Keratinocyte (primary cell): ENCODE data around the gene CYB561. TPM values are rescaled to one million over a fixed set of nuclear protein-coding genes. Genes with fewer than 3 reads are reported as not detected.

Experiments used
- DNase-seq: peaks from one replicate; pipeline ENCODE4 v3.0.0-alpha.2; 2011; ENCODE audit warnings: low read depth, missing footprints, low spot score
- FAIRE-seq: peaks from 2 replicates; lab custom pipeline; 2011; peaks lifted over from hg19 to GRCh38; lab: Jason Lieb, UNC
- H2AFZ ChIP-seq: 2 replicates; pipeline ENCODE4 v1.6.0; 2012; ENCODE audit warnings: low read length, control low read depth, inconsistent platforms; ENCODE audit not compliant: control insufficient read depth
- H3K27ac ChIP-seq: 2 replicates; pipeline ENCODE4 v1.5.1; 2011; ENCODE audit warnings: low read length; ENCODE audit not compliant: control insufficient read depth, insufficient read depth
- H3K27me3 ChIP-seq: 3 replicates; pipeline ENCODE4 v1.6.0; 2011; ENCODE audit warnings: low read length; ENCODE audit not compliant: control insufficient read depth, insufficient read depth; ENCODE audit errors: extremely low read depth
- H3K36me3 ChIP-seq, 2 experiments: 2 replicates in 1 of 2; 3 replicates in 1 of 2; pipeline ENCODE4 v1.5.1; 2011; ENCODE audit warnings: low read length in 2 of 2, mild to moderate bottlenecking in 1 of 2; ENCODE audit not compliant: control insufficient read depth in 2 of 2, insufficient read depth in 2 of 2; ENCODE audit errors: extremely low read depth in 1 of 2
- H3K4me1 ChIP-seq: 3 replicates; pipeline ENCODE4 v1.5.1; 2011; ENCODE audit warnings: low read length; ENCODE audit not compliant: control insufficient read depth, insufficient read depth; ENCODE audit errors: extremely low read depth
- H3K4me2 ChIP-seq: 3 replicates; pipeline ENCODE4 v1.6.0; 2011; ENCODE audit warnings: low read depth, low read length; ENCODE audit not compliant: control insufficient read depth, insufficient read depth; ENCODE audit errors: extremely low read depth
- H3K4me3 ChIP-seq, 3 experiments: fragments of 200-600 bp in 1 of 3; sonication (generic) in 1 of 3; 2 replicates in 2 of 3; 3 replicates in 1 of 3; pipeline ENCODE4 v1.5.1; 2011 to 2016; ENCODE audit warnings: low read length in 3 of 3, mild to moderate bottlenecking in 3 of 3, control low read depth in 2 of 3, inconsistent platforms in 1 of 3, low read depth in 1 of 3, mixed read lengths in 1 of 3, mixed run types in 1 of 3, moderate library complexity in 1 of 3; ENCODE audit not compliant: control insufficient read depth in 2 of 3, insufficient read depth in 2 of 3; ENCODE audit errors: extremely low read depth in 1 of 3
- H3K79me2 ChIP-seq: 2 replicates; pipeline ENCODE4 v1.6.0; 2012; ENCODE audit warnings: low read length; ENCODE audit not compliant: control insufficient read depth, insufficient read depth
- H3K9ac ChIP-seq: 3 replicates; pipeline ENCODE4 v1.6.0; 2011; ENCODE audit warnings: low read length; ENCODE audit not compliant: control insufficient read depth, insufficient read depth; ENCODE audit errors: extremely low read depth
- H3K9me1 ChIP-seq: 3 replicates; pipeline ENCODE4 v1.6.0; 2011; ENCODE audit warnings: low read length; ENCODE audit not compliant: control insufficient read depth, insufficient read depth; ENCODE audit errors: extremely low read depth
- H3K9me3 ChIP-seq: 2 replicates; pipeline ENCODE4 v1.5.1; 2012; ENCODE audit warnings: low read depth, low read length; ENCODE audit not compliant: control insufficient read depth
- H4K20me1 ChIP-seq: 3 replicates; pipeline ENCODE4 v1.6.0; 2011; ENCODE audit warnings: low read length; ENCODE audit not compliant: control insufficient read depth, insufficient read depth; ENCODE audit errors: extremely low read depth
- EZH2 ChIP-seq: IDR thresholded peaks from one replicate; pipeline ENCODE4 v1.6.1; 2012; ENCODE audit warnings: inconsistent platforms, mild to moderate bottlenecking, low read length, moderate library complexity
- dilution Hi-C: fragments of 300-500 bp; cut with MboI; formaldehyde crosslinking; loops from one replicate; pipeline ENCODE4 v1.7.0; 2020; ENCODE audit warnings: low sequenced_read_pairs; ENCODE audit not compliant: extremely low pct_ligation_motif_present
- polyA plus RNA-seq, 5 experiments: library from polyadenylated mRNA; depleted of rRNA in 3 of 5; stranded (reverse) in 3 of 5; stranded (forward) in 1 of 5; unstranded in 1 of 5; fragments of >200 nt; gene quantifications; 1 replicate in 1 of 5; 2 replicates in 3 of 5; 3 replicates in 1 of 5; pipeline versions ENCODE4 v1.2.1 to v1.2.3, GENCODE V29; 2011 to 2012; ENCODE audit warnings: missing spikeins in 2 of 5, low read depth in 1 of 5, low replicate concordance in 1 of 5
- TF ChIP-seq, protein P1 (sequence below), 3 experiments: IDR thresholded peaks in 1 of 3; conservative IDR thresholded peaks in 1 of 3; optimal IDR thresholded peaks in 1 of 3; 2 replicates in 2 of 3; 3 replicates in 1 of 3; pipeline versions ENCODE3 to v1.5.1; 2011; ENCODE audit warnings: low read length in 3 of 3, mild to moderate bottlenecking in 3 of 3, moderate library complexity in 2 of 3, control low read depth in 1 of 3, inconsistent platforms in 1 of 3; ENCODE audit not compliant: insufficient read depth in 2 of 3; ENCODE audit errors: extremely low read depth in 1 of 3

Gene CYB561
- polyA plus RNA-seq, 1 donor (not counting 4 experiments of a cell fraction or from before 2014, with no cell fraction given): 14.4 TPM

DNA sequence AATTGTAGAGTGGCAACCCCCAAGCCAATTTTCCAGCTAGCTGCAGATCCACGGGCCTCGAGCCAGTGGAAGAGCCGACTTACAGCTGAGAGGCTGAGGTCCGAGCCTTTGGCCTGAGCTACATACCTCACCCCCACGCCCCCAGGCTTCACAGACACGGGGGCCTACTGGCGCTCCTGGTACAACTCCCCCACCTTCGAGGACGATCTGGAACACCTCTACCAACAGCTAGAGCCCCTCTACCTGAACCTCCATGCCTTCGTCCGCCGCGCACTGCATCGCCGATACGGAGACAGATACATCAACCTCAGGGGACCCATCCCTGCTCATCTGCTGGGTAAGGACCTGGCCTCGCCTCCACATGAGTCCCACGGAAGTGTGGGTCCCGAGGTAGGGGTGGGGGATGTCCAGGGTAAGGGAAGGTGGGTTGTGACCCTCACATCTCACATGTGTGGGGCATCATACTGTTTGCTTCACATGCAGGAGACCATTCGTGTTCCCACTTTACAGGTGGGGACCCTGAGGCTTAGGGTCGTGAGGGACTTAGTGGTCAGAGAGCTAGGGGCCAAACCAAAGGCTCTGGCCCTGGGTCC is 34.2 kb upstream of the CYB561 start:
- H3K27me3 ChIP-seq: peaks cover 26% of the 10 kb centered on the region
- H3K9me3 ChIP-seq: no peaks in the 10 kb centered on the region
- H3K9me1 ChIP-seq: no peaks in the 10 kb centered on the region
- FAIRE-seq (no peak), DNase-seq (no peak)
- peaks cover 19% of the 10 kb centered on the region for H3K4me1 ChIP-seq
- no peaks in the 10 kb centered on the region for H4K20me1 ChIP-seq
- H3K4me2 ChIP-seq: no peak overlapping the region
- no peak overlapping the region for H2AFZ ChIP-seq
- dilution Hi-C loops: no loop called here
- TF ChIP-seq, protein P1, sequence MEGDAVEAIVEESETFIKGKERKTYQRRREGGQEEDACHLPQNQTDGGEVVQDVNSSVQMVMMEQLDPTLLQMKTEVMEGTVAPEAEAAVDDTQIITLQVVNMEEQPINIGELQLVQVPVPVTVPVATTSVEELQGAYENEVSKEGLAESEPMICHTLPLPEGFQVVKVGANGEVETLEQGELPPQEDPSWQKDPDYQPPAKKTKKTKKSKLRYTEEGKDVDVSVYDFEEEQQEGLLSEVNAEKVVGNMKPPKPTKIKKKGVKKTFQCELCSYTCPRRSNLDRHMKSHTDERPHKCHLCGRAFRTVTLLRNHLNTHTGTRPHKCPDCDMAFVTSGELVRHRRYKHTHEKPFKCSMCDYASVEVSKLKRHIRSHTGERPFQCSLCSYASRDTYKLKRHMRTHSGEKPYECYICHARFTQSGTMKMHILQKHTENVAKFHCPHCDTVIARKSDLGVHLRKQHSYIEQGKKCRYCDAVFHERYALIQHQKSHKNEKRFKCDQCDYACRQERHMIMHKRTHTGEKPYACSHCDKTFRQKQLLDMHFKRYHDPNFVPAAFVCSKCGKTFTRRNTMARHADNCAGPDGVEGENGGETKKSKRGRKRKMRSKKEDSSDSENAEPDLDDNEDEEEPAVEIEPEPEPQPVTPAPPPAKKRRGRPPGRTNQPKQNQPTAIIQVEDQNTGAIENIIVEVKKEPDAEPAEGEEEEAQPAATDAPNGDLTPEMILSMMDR (optimal IDR thresholded peaks at IDR 0.05 in 1 of 3, IDR thresholded peaks at IDR 0.05 in 1 of 3, conservative IDR thresholded peaks at IDR 0.05 in 1 of 3; ENCODE audit: extremely low read depth in 1 of 3, insufficient read depth in 2 of 3, low read length in 3 of 3): no peak
- TF ChIP-seq EZH2: no peak
- H3K9ac ChIP-seq: no peak overlapping the region
- no peaks in the 10 kb centered on the region for H3K36me3 ChIP-seq
- no peak overlapping the region for H3K4me3 ChIP-seq
- no peak overlapping the region for H3K27ac ChIP-seq
- no peaks in the 10 kb centered on the region for H3K79me2 ChIP-seq

GRCh38 chr17:63479495-63480184 is 33.5 kb upstream of the CYB561 start:
- Histone ChIP-seq H3K4me3 (no peak overlapping the region), H3K36me3 (no peaks in the 10 kb centered on the region), H3K9me3 (no peaks in the 10 kb centered on the region), H3K79me2 (no peaks in the 10 kb centered on the region), H3K27ac (no peak overlapping the region), H3K9ac (no peak overlapping the region), H3K4me2 (no peak overlapping the region), H3K27me3 (peaks cover 30% of the 10 kb centered on the region), H3K9me1 (no peaks in the 10 kb centered on the region), H2AFZ (no peak overlapping the region), H4K20me1 (no peaks in the 10 kb centered on the region), H3K4me1 (peaks cover 19% of the 10 kb centered on the region)
- no peak for FAIRE-seq
- dilution Hi-C loops: no loop called here
- TF ChIP-seq EZH2: no peak
- TF ChIP-seq, protein P1 (optimal IDR thresholded peaks at IDR 0.05 in 1 of 3, IDR thresholded peaks at IDR 0.05 in 1 of 3, conservative IDR thresholded peaks at IDR 0.05 in 1 of 3; ENCODE audit: extremely low read depth in 1 of 3, insufficient read depth in 2 of 3, low read length in 3 of 3): no peak
- no peak for DNase-seq
